Endothelial cell (in vitro differentiated cells): ENCODE measurements around the gene MED12L. TPM values are rescaled to one million over a fixed set of nuclear protein-coding genes. Genes with fewer than 3 reads are reported as not detected.

Source experiments
- DNase-seq: peaks from one replicate; pipeline ENCODE4 v3.0.0; 2021; ENCODE audit warnings: low spot score
- H3K27ac Mint-ChIP-seq: one replicate; pipeline ENCODE4 v1.8.0; 2021; ENCODE audit warnings: mixed read lengths, inconsistent platforms; ENCODE audit not compliant: unreplicated experiment
- H3K27me3 Mint-ChIP-seq: one replicate; pipeline ENCODE4 v1.8.0; 2021; ENCODE audit warnings: mild to moderate bottlenecking, moderate library complexity, mixed read lengths, inconsistent platforms; ENCODE audit not compliant: unreplicated experiment
- H3K36me3 Mint-ChIP-seq: one replicate; pipeline ENCODE4 v1.8.0; 2021; ENCODE audit warnings: mild to moderate bottlenecking, low read depth, mixed read lengths, inconsistent platforms; ENCODE audit not compliant: unreplicated experiment
- H3K4me1 Mint-ChIP-seq: one replicate; pipeline ENCODE4 v1.8.0; 2021; ENCODE audit warnings: mild to moderate bottlenecking, mixed read lengths, inconsistent platforms; ENCODE audit not compliant: unreplicated experiment
- H3K4me3 Mint-ChIP-seq: one replicate; pipeline ENCODE4 v1.8.0; 2021; ENCODE audit warnings: mild to moderate bottlenecking, mixed read lengths, inconsistent platforms; ENCODE audit not compliant: unreplicated experiment
- H3K9me3 Mint-ChIP-seq: one replicate; pipeline ENCODE4 v1.8.0; 2021; ENCODE audit warnings: mixed read lengths, inconsistent platforms; ENCODE audit not compliant: unreplicated experiment
- total RNA-seq: library from RNA; stranded (reverse); fragmentation: NEBNext Ultra II Directional; extraction: Animal tissue kit (Norgen Biotek cat#: 25700); gene quantifications from one replicate; pipeline ENCODE4 v1.2.1, GENCODE V29; 2021; ENCODE audit not compliant: unreplicated experiment
- TF ChIP-seq, protein P1 (sequence below): fragments of 200-600 bp; sonication (generic); IDR thresholded peaks from one replicate; pipeline ENCODE4 v1.5.0; 2021; ENCODE audit warnings: antibody characterized with exemption; ENCODE audit not compliant: unreplicated experiment

MED12L gene
- total RNA-seq, 1 donor from 2014 or later, result 4.4 TPM

GRCh38 chr3:151301787-151302186 lies 216.3 kb downstream of the MED12L start:
- Mint-ChIP-seq H3K4me3 (no peak overlapping the region), H3K9me3 (no peaks in the 10 kb centered on the region), H3K36me3 (peaks cover 4% of the 10 kb centered on the region), H3K27me3 (peaks cover 3% of the 10 kb centered on the region), H3K27ac (no peak overlapping the region), H3K4me1 (peaks cover 10% of the 10 kb centered on the region)
- TF ChIP-seq, protein P1, sequence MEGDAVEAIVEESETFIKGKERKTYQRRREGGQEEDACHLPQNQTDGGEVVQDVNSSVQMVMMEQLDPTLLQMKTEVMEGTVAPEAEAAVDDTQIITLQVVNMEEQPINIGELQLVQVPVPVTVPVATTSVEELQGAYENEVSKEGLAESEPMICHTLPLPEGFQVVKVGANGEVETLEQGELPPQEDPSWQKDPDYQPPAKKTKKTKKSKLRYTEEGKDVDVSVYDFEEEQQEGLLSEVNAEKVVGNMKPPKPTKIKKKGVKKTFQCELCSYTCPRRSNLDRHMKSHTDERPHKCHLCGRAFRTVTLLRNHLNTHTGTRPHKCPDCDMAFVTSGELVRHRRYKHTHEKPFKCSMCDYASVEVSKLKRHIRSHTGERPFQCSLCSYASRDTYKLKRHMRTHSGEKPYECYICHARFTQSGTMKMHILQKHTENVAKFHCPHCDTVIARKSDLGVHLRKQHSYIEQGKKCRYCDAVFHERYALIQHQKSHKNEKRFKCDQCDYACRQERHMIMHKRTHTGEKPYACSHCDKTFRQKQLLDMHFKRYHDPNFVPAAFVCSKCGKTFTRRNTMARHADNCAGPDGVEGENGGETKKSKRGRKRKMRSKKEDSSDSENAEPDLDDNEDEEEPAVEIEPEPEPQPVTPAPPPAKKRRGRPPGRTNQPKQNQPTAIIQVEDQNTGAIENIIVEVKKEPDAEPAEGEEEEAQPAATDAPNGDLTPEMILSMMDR, result no peak
- no peak for DNase-seq

- TF ChIP-seq, protein P1, result no peak
- peaks cover 4% of the 10 kb centered on the region for H3K36me3 Mint-ChIP-seq
- no peaks in the 10 kb centered on the region for H3K9me3 Mint-ChIP-seq
- H3K27me3 Mint-ChIP-seq, result peaks cover 3% of the 10 kb centered on the region
- peaks cover 10% of the 10 kb centered on the region for H3K4me1 Mint-ChIP-seq
- DNase-seq, result no peak
- no peak overlapping the region for H3K27ac Mint-ChIP-seq
- H3K4me3 Mint-ChIP-seq, result no peak overlapping the region
These were observed 218.3 kb downstream of the MED12L start for GRCh38 chr3:151303751-151304150.

DNA sequence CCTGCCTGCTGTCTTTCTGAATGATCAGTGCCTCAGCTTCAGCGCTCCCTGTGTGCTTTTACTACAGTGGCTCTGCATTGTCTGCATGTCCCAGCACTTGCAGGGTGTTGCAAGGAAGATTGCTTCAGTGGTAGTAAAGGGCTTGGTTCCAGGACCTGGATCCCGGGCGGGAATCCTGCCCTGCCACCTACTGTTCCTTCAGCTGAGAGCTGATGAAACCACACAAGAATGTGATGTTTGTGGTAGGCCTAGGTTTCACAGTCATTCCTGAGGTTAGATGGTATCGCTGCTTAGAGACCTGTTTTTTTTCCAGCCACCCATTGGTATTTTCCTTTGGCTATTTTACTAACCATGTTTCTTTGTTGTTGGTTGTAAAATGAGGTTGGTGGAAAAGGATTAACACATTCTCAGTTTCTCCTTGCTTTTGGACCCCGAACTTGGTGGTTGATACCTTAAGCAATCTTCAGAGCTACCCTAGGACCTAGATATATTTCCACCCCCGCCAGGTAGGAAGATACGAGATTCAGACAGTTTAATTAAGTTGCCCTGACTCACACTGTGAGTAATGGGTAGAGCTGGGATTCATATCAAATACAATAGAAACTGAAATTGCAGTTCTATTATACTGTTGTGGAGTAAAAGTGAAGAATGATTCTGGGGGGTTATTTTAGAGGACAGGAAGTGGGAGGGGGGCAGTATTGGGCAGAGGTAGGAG lies 219.8 kb downstream of the MED12L start:
- H3K27ac Mint-ChIP-seq, result peak overlapping the region; percentile 54
- DNase-seq, result peak; percentile 31
- peaks cover 4% of the 10 kb centered on the region for H3K36me3 Mint-ChIP-seq
- peaks cover 4% of the 10 kb centered on the region for H3K27me3 Mint-ChIP-seq
- peaks cover 10% of the 10 kb centered on the region for H3K4me1 Mint-ChIP-seq
- H3K4me3 Mint-ChIP-seq, result no peak overlapping the region
- TF ChIP-seq, protein P1, result no peak
- no peaks in the 10 kb centered on the region for H3K9me3 Mint-ChIP-seq

- Mint-ChIP-seq H3K4me3 (no peak overlapping the region), H3K27me3 (peaks cover 4% of the 10 kb centered on the region), H3K4me1 (peaks cover 10% of the 10 kb centered on the region), H3K9me3 (no peaks in the 10 kb centered on the region), H3K27ac (peak overlapping the region; percentile 54), H3K36me3 (peaks cover 4% of the 10 kb centered on the region)
- TF ChIP-seq, protein P1, result no peak
- no peak for DNase-seq
These were observed 220.3 kb downstream of the MED12L start for GRCh38 chr3:151305775-151306151.

- H3K4me1 Mint-ChIP-seq, result peaks cover 10% of the 10 kb centered on the region
- no peaks in the 10 kb centered on the region for H3K9me3 Mint-ChIP-seq
- DNase-seq, result no peak
- TF ChIP-seq, protein P1, result no peak
- peaks cover 4% of the 10 kb centered on the region for H3K27me3 Mint-ChIP-seq
- peaks cover 4% of the 10 kb centered on the region for H3K36me3 Mint-ChIP-seq
- peak overlapping the region; percentile 9 for H3K27ac Mint-ChIP-seq
- no peak overlapping the region for H3K4me3 Mint-ChIP-seq
These were observed 220.8 kb downstream of the MED12L start for GRCh38 chr3:151306168-151306810.
